GM04504 (cell line): Measurements from ENCODE around the gene SLC22A1.
"Not testable (repeated sequence)": the region's sequence is repeated elsewhere in the genome, so short reads cannot be mapped to it uniquely, and the experiment has no call there.

Experiments
- DNase-seq: peaks from one replicate; pipeline ENCODE4 v3.0.0-alpha.2; 2012; ENCODE audit warnings: low read depth

SLC22A1 gene

GRCh38 chr6:160124007-160124406 is 2.4 kb downstream of the SLC22A1 start:
- no peak for DNase-seq

- DNase-seq = no peak
Observed at GRCh38 chr6:160124605-160125004, 3.0 kb downstream of the SLC22A1 start.

- DNase-seq = not testable (repeated sequence)
Observed at GRCh38 chr6:160125105-160125504, 3.5 kb downstream of the SLC22A1 start.

GRCh38 chr6:160127270-160128124 is 5.9 kb downstream of the SLC22A1 start:
- no peak for DNase-seq

GRCh38 chr6:160128125-160128683 is 6.6 kb downstream of the SLC22A1 start:
- DNase-seq = no peak

GRCh38 chr6:160128879-160129516 is 7.4 kb downstream of the SLC22A1 start:
- no peak for DNase-seq

- DNase-seq = no peak
Observed at GRCh38 chr6:160129881-160130615, 8.4 kb downstream of the SLC22A1 start.

- no peak for DNase-seq
Observed at GRCh38 chr6:160130729-160131484, 9.3 kb downstream of the SLC22A1 start.

- DNase-seq = no peak
Observed at GRCh38 chr6:160131636-160132296, 10.2 kb downstream of the SLC22A1 start.

GRCh38 chr6:160132297-160132637 is 10.7 kb downstream of the SLC22A1 start:
- DNase-seq = no peak

GRCh38 chr6:160132776-160133338 is 11.2 kb downstream of the SLC22A1 start:
- no peak for DNase-seq

GRCh38 chr6:160133441-160134336 is 12.1 kb downstream of the SLC22A1 start:
- DNase-seq = no peak

GRCh38 chr6:160134337-160134751 is 12.7 kb downstream of the SLC22A1 start:
- DNase-seq = not testable (repeated sequence)

GRCh38 chr6:160134779-160135547 is 13.3 kb downstream of the SLC22A1 start:
- DNase-seq = no peak

- DNase-seq = no peak
Observed at GRCh38 chr6:160135907-160136655, 14.5 kb downstream of the SLC22A1 start.

- no peak for DNase-seq
Observed at GRCh38 chr6:160137130-160137988, 15.7 kb downstream of the SLC22A1 start.
